Measurements from ENCODE around the gene SPDL1. TPM values are rescaled to one million over a fixed set of nuclear protein-coding genes. Genes with fewer than 3 reads are reported as not detected.

Gene SPDL1
- total and polyA plus RNA-seq, 8 donors, result 2.0 to 4.8 (median 2.7) TPM

DNA sequence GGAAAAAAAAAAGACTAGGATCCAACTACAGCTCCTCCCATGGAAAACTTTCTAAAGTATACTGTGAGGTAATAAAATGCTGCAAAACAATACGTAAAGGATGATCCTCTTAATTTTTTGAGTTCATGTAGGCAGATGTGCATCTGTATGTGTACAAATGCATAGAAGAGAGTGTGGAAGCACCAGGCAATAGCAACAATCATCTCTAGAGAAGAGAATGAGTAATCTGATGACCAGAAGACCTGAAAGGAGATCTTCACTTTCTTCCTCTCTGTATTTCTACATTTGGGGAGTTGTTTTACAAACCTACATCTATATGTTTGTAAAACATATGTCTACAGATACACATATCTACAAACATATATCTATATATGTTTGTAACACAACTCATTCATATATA, 29.3 kb upstream of the SPDL1 start:
- TF ChIP-seq, protein P1, sequence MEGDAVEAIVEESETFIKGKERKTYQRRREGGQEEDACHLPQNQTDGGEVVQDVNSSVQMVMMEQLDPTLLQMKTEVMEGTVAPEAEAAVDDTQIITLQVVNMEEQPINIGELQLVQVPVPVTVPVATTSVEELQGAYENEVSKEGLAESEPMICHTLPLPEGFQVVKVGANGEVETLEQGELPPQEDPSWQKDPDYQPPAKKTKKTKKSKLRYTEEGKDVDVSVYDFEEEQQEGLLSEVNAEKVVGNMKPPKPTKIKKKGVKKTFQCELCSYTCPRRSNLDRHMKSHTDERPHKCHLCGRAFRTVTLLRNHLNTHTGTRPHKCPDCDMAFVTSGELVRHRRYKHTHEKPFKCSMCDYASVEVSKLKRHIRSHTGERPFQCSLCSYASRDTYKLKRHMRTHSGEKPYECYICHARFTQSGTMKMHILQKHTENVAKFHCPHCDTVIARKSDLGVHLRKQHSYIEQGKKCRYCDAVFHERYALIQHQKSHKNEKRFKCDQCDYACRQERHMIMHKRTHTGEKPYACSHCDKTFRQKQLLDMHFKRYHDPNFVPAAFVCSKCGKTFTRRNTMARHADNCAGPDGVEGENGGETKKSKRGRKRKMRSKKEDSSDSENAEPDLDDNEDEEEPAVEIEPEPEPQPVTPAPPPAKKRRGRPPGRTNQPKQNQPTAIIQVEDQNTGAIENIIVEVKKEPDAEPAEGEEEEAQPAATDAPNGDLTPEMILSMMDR (IDR thresholded peaks at IDR 0.05), result no peak
- DNase-seq (no peak), FAIRE-seq (no peak), ATAC-seq (no peak)
- no peak overlapping the region for H3K4me3 ChIP-seq
- H3K36me3 ChIP-seq, result no peaks in the 10 kb centered on the region
- peaks cover 0 to 4% (median 0%) of the 10 kb centered on the region in 4 donors for H3K9me3 ChIP-seq
- 48 to 70% methylated on average over 1 of the region's 1 CpG for WGBS, 2 donors
- intact Hi-C loops (cut with DNase I), result no loop called here
- H3K27ac ChIP-seq, result no peak overlapping the region
- no peaks in the 10 kb centered on the region for H3K4me1 ChIP-seq
- no peaks in the 10 kb centered on the region for H3K27me3 ChIP-seq

DNA sequence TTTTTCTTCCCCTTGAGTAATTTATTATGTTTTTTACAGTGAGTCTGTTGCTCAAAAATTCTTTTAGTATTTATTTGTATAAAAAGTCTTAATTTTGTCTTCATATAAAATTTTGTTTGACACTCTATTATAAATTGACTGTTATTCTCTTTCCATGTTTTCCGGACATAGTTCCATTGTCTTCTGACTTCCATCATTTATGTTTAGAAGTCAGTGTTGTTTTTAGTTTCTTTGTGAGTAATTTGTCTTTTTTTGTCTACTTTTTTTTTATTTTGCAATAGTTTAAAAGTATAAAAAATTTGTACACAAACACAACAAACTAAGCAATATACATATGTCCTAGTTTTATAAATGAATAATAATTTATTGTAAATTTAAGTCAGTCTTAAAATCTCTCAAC, 25.7 kb upstream of the SPDL1 start:
- TF ChIP-seq, protein P1 (IDR thresholded peaks at IDR 0.05), result no peak
- 68% methylated on average over 1 of the region's 1 CpG for WGBS, 2 donors
- no peak for DNase-seq
- H3K27me3 ChIP-seq, result no peaks in the 10 kb centered on the region
- no peak for ATAC-seq
- no peaks in the 10 kb centered on the region for H3K36me3 ChIP-seq
- no peaks in the 10 kb centered on the region for H3K4me1 ChIP-seq
- intact Hi-C loops (cut with DNase I), result no loop called here
- no peak overlapping the region for H3K27ac ChIP-seq
- FAIRE-seq, result peak; percentile 84
- H3K4me3 ChIP-seq, result no peak overlapping the region
- H3K9me3 ChIP-seq, result peaks cover 0 to 4% (median 0%) of the 10 kb centered on the region in 4 donors

DNA sequence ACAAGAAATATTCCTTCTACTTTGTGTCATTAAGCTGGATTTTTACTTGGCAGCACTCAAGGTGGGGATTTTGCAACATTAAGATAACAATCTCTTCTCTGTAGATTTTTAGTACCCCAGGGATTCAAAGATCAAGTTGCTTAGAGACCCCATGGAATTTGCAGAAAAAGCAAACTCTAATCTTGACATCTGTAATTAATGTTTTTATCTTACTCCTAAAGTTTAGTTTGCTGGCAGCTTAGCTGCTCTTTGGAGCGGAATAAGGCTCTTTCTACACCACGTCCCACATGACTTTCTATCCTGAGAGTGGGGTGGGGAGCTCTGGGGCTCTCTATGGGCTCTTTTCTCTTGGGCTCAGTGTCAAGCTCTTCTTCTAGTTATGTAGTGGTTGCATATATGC, 21.7 kb upstream of the SPDL1 start:
- H3K36me3 ChIP-seq, result no peaks in the 10 kb centered on the region
- peaks cover 0 to 4% (median 0%) of the 10 kb centered on the region in 4 donors for H3K9me3 ChIP-seq
- H3K4me1 ChIP-seq, result no peaks in the 10 kb centered on the region
- DNase-seq (no peak), FAIRE-seq (no peak), ATAC-seq (peak in 1 of 4 donors; percentile 30)
- TF ChIP-seq, protein P1 (IDR thresholded peaks at IDR 0.05), result no peak
- H3K4me3 ChIP-seq, result no peak overlapping the region
- H3K27me3 ChIP-seq, result no peaks in the 10 kb centered on the region
- WGBS, 2 donors, result 30 to 44% methylated on average over 2 of the region's 2 CpGs
- H3K27ac ChIP-seq, result no peak overlapping the region
- intact Hi-C loops (cut with DNase I), result no loop called here

DNA sequence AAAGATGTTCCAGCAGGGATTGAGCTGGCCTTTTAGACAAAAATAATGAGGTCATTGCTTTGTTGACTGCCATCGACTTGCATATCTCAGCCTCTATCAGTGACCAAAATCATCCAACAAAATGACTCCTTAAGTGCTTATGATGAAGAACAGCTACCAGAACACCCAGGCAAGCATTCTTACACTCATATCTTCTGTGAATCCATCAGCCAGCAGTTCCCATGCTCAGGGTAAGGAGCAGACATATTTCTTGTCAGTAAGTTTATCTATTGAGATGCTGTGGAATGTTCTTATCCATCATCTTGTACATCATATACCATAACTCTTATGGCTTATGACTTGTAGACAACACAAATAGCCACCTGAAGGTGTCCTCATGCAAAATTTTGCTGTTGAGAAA, 20.2 kb upstream of the SPDL1 start:
- Histone ChIP-seq H3K4me1 (no peaks in the 10 kb centered on the region), H3K27ac (no peak overlapping the region), H3K9me3 (peaks cover 0 to 1% (median 0%) of the 10 kb centered on the region in 4 donors), H3K4me3 (no peak overlapping the region), H3K36me3 (no peaks in the 10 kb centered on the region), H3K27me3 (no peaks in the 10 kb centered on the region)
- DNase-seq (no peak), ATAC-seq (no peak), FAIRE-seq (no peak)
- 41 to 59% methylated on average over 1 of the region's 1 CpG for WGBS, 2 donors
- TF ChIP-seq, protein P1 (IDR thresholded peaks at IDR 0.05), result no peak
- intact Hi-C loops (cut with DNase I), result no loop called here

DNA sequence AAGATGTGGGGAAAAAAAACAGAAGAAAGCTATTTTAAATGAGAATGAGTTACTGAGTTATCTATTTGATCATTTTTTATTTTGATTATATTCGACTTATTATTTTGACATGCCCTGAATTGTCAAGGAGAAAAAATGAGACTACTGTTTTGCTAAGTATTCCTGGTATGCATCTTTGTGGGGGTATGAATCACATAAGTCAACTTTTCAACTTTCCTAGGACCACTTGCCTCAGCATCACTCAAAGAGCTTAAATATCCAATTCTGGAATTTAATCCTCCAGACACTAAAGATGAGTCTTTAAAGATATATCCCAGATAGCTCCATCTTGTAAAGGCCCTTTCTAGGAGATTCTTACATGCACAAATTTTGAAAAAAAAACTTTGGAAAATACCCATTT, 17.4 kb upstream of the SPDL1 start:
- intact Hi-C loops (cut with DNase I), result no loop called here
- no peak overlapping the region for H3K27ac ChIP-seq
- TF ChIP-seq, protein P1 (IDR thresholded peaks at IDR 0.05), result no peak
- H3K4me1 ChIP-seq, result peaks cover 0 to 3% (median 0%) of the 10 kb centered on the region in 3 donors
- no peaks in the 10 kb centered on the region for H3K9me3 ChIP-seq
- DNase-seq (no peak), FAIRE-seq (no peak), ATAC-seq (no peak)
- H3K36me3 ChIP-seq, result no peaks in the 10 kb centered on the region
- H3K27me3 ChIP-seq, result no peaks in the 10 kb centered on the region
- no peak overlapping the region for H3K4me3 ChIP-seq
- 53% methylated on average over 1 of the region's 1 CpG for WGBS, 2 donors
